ENCODE data around the gene FUBP3.

FUBP3 gene

GRCh38 chr9:130669965-130670364, 90.6 kb downstream of the FUBP3 start:
- no peak overlapping the region for H3K4me3 ChIP-seq (ENCODE audit: low read length)
- no peak for DNase-seq (ENCODE audit: low read depth)
- no peak for TF ChIP-seq CTCF (IDR thresholded peaks at IDR 0.05; ENCODE audit: insufficient read depth, low read depth, low read length, missing control alignments)

GRCh38 chr9:130670644-130671043, 91.3 kb downstream of the FUBP3 start:
- DNase-seq (ENCODE audit: low read depth): no peak
- TF ChIP-seq CTCF (IDR thresholded peaks at IDR 0.05; ENCODE audit: insufficient read depth, low read depth, low read length, missing control alignments): no peak
- H3K4me3 ChIP-seq (ENCODE audit: low read length): no peak overlapping the region

- TF ChIP-seq CTCF (IDR thresholded peaks at IDR 0.05; ENCODE audit: insufficient read depth, low read depth, low read length, missing control alignments): no peak
- no peak overlapping the region for H3K4me3 ChIP-seq (ENCODE audit: low read length)
- DNase-seq (ENCODE audit: low read depth): no peak
Observed at GRCh38 chr9:130672466-130672865, 93.1 kb downstream of the FUBP3 start.

- no peak for TF ChIP-seq CTCF (IDR thresholded peaks at IDR 0.05; ENCODE audit: insufficient read depth, low read depth, low read length, missing control alignments)
- H3K4me3 ChIP-seq (ENCODE audit: low read length): no peak overlapping the region
Observed at GRCh38 chr9:130672933-130673615, 93.7 kb downstream of the FUBP3 start.

GRCh38 chr9:130675396-130675795, 96.0 kb downstream of the FUBP3 start:
- no peak for TF ChIP-seq CTCF (IDR thresholded peaks at IDR 0.05; ENCODE audit: insufficient read depth, low read depth, low read length, missing control alignments)
- DNase-seq (ENCODE audit: low read depth): no peak
- no peak overlapping the region for H3K4me3 ChIP-seq (ENCODE audit: low read length)

More at GRCh38 chr9:130672933-130673615, 93.7 kb downstream of the FUBP3 start:
- DNase-seq (ENCODE audit: low read depth): no peak

GRCh38 chr9:130677252-130677651, 97.9 kb downstream of the FUBP3 start:
- DNase-seq (ENCODE audit: low read depth): no peak
- no peak for TF ChIP-seq CTCF (IDR thresholded peaks at IDR 0.05; ENCODE audit: insufficient read depth, low read depth, low read length, missing control alignments)
- H3K4me3 ChIP-seq (ENCODE audit: low read length): no peak overlapping the region

Data from epithelial cell of esophagus (primary cell).